ENCODE measurements around the gene PCSK9. TPM values are rescaled to one million over a fixed set of nuclear protein-coding genes. Genes with fewer than 3 reads are reported as not detected.

The PCSK9 gene
- total and polyA plus RNA-seq, 2 of the 13 experiments (the other 11 are each of a cell fraction or from before 2014, with no cell fraction given) = 33.3 to 80.5 TPM

DNA sequence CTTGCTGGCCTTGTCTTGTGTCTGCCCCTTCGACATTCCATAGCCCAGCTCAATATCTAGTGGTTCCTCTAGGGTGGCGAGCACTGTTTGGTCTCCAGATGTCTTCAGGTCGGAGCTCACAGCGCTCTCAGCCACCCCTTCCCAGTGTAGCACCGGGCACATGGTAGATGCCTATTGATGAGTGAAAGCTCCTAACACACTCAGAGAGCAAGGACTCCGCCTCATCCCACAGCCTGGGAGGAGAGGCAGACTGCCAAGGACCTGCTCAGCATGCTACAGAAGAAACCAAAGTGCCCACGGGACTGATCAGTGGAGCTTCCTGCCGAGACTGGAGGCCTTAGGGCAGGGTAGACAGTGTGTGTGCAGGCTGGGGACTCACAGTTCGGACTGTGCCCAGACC, 10.9 kb downstream of the PCSK9 start:
- no peak overlapping the region for H3K4me3 ChIP-seq (replicated peaks in 1 of 3; ENCODE audit: insufficient read depth in 1 of 3, low read depth in 2 of 3, low read length in 3 of 3)
- intact Hi-C loops (cut with micrococcal nuclease; ENCODE audit: unreplicated experiment) (no loop called here), in situ Hi-C loops (cut with HindIII; ENCODE audit: extremely low pct_ligation_motif_present, low pct_unique_long_range_greater_than_20kb) (no loop called here)
- H3K4me2 ChIP-seq (ENCODE audit: low read depth, low read length) = no peak overlapping the region
- ChIA-PET POLR2A (interaction anchor here (1.6 kb wide), 1 partner anchor 9 kb away, joined by 5 read pairs; no protein-coding TSS in a partner anchor), CTCF (ENCODE audit: low intra/inter-chr PET ratio, low total read pairs) (no interaction called here)
- no peaks in the 10 kb centered on the region for H3K27me3 ChIP-seq (ENCODE audit: control insufficient read depth in 1 of 2, insufficient read depth in 2 of 2, low read length in 2 of 2)
- H3K79me2 ChIP-seq (ENCODE audit: insufficient read depth, low read length) = peaks cover 22% of the 10 kb centered on the region
- ATAC-seq (no peak), DNase-seq (ENCODE audit: low spot score) (no peak), FAIRE-seq (no peak)
- H3K36me3 ChIP-seq (replicated peaks in 1 of 2; ENCODE audit: control insufficient read depth in 1 of 2, insufficient read depth in 2 of 2, low read length in 2 of 2) = peaks cover 14 to 60% of the 10 kb centered on the region in 2 experiments
- H3K27ac ChIP-seq (ENCODE audit: extremely low read length, insufficient read depth, low read length) = no peak overlapping the region
- H4K20me1 ChIP-seq (ENCODE audit: insufficient read depth, low read length) = peaks cover 22% of the 10 kb centered on the region
- peaks cover 32% of the 10 kb centered on the region for H3K4me1 ChIP-seq (ENCODE audit: insufficient read depth, low read length)
- no TSS peak for BruUV-seq (replicated peaks)
- no peak overlapping the region for H2AFZ ChIP-seq (ENCODE audit: low read length)
- 89% methylated on average over 7 of the region's 9 CpGs for WGBS (ENCODE audit: low lambda C conversion rate)
- TF ChIP-seq, protein P1, sequence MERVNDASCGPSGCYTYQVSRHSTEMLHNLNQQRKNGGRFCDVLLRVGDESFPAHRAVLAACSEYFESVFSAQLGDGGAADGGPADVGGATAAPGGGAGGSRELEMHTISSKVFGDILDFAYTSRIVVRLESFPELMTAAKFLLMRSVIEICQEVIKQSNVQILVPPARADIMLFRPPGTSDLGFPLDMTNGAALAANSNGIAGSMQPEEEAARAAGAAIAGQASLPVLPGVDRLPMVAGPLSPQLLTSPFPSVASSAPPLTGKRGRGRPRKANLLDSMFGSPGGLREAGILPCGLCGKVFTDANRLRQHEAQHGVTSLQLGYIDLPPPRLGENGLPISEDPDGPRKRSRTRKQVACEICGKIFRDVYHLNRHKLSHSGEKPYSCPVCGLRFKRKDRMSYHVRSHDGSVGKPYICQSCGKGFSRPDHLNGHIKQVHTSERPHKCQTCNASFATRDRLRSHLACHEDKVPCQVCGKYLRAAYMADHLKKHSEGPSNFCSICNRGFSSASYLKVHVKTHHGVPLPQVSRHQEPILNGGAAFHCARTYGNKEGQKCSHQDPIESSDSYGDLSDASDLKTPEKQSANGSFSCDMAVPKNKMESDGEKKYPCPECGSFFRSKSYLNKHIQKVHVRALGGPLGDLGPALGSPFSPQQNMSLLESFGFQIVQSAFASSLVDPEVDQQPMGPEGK (CRISPR knock-in tag; IDR thresholded peaks at IDR 0.05) = no peak
- TF ChIP-seq XRCC5 (optimal IDR thresholded peaks at IDR 0.05; ENCODE audit: low read length) (no peak), U2AF1 (optimal IDR thresholded peaks at IDR 0.05; ENCODE audit: low read depth, low read length) (no peak)
- no peak overlapping the region for H3K9ac ChIP-seq (ENCODE audit: insufficient read depth, low read depth, low read length)
- H3K9me3 ChIP-seq (ENCODE audit: low read length) = no peaks in the 10 kb centered on the region

DNA sequence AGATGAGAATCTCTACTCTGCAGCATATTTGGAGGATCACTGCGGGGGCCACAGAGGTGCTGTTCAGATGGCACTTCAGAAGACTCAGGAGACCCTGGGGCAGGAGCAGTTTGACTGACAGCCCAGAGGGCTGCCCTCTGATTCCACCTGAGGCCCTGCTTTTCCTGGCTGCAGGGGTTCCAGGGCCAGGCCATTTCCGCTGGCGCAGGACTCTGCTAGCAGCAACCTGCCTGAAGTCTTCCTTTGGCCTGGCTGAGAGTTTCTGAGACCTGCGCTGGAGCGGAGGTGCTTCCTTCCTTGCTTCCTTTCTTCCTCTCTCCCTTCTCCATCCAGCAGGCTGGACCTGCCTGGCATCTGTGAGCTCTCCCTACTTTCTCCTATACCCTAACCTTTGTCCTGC, 11.8 kb downstream of the PCSK9 start:
- in situ Hi-C loops (cut with HindIII; ENCODE audit: extremely low pct_ligation_motif_present, low pct_unique_long_range_greater_than_20kb) (no loop called here), intact Hi-C loops (cut with micrococcal nuclease; ENCODE audit: unreplicated experiment) (no loop called here)
- no peak for FAIRE-seq
- WGBS (ENCODE audit: low lambda C conversion rate) = 93% methylated on average over 2 of the region's 5 CpGs
- Histone ChIP-seq H2AFZ (ENCODE audit: low read length) (no peak overlapping the region), H3K36me3 (replicated peaks in 1 of 2; ENCODE audit: control insufficient read depth in 1 of 2, insufficient read depth in 2 of 2, low read length in 2 of 2) (peaks cover 12 to 54% of the 10 kb centered on the region in 2 experiments), H3K9ac (ENCODE audit: insufficient read depth, low read depth, low read length) (no peak overlapping the region), H3K4me2 (ENCODE audit: low read depth, low read length) (no peak overlapping the region), H4K20me1 (ENCODE audit: insufficient read depth, low read length) (peaks cover 16% of the 10 kb centered on the region; the same call in 1 of the 2 replicates), H3K79me2 (ENCODE audit: insufficient read depth, low read length) (peaks cover 16% of the 10 kb centered on the region), H3K27me3 (ENCODE audit: control insufficient read depth in 1 of 2, insufficient read depth in 2 of 2, low read length in 2 of 2) (no peaks in the 10 kb centered on the region), H3K27ac (ENCODE audit: extremely low read length, insufficient read depth, low read length) (no peak overlapping the region), H3K9me3 (ENCODE audit: low read length) (no peaks in the 10 kb centered on the region), H3K4me3 (replicated peaks in 1 of 3; ENCODE audit: insufficient read depth in 1 of 3, low read depth in 2 of 3, low read length in 3 of 3) (no peak overlapping the region), H3K4me1 (ENCODE audit: insufficient read depth, low read length) (peaks cover 32% of the 10 kb centered on the region)
- TF ChIP-seq RBM22 (optimal IDR thresholded peaks at IDR 0.05; ENCODE audit: low read length) (peak; percentile 22), PTBP1 (IDR thresholded peaks at IDR 0.05; ENCODE audit: low read depth, low read length, poor library complexity, severe bottlenecking) (no peak)
- no peak for DNase-seq (ENCODE audit: low spot score)
- CTCF ChIA-PET (ENCODE audit: low intra/inter-chr PET ratio, low total read pairs) = no interaction called here
- POLR2A ChIA-PET = interaction anchor here (0.5 kb wide), 1 partner anchor 164 kb away, joined by 3 read pairs; the partner anchor contains the start of gene DHCR24
- no TSS peak for BruUV-seq (replicated peaks)
- ATAC-seq = no peak
